Activated B cell treated with CpG ODN at 0.5 μM for 24 hours (primary cell): ENCODE measurements around the gene AKNA. TPM values are rescaled to one million over a fixed set of nuclear protein-coding genes. Genes with fewer than 3 reads are reported as not detected.

Experiments
- ATAC-seq: fragments of 200-7000 bp; cut with Tn5 transposase; one replicate; pipeline ENCODE4 v1.10.0; 2021; ENCODE audit warnings: low read depth, mild to moderate bottlenecking, moderate library complexity
- CTCF ChIA-PET: fragments of 350-600 bp; sonication (Branson Sonifier 250); formaldehyde crosslinking; loops from one replicate; lab custom pipeline; 2021; ENCODE audit warnings: antibody characterized with exemption; lab: Charles Lee
- POLR2A ChIA-PET: fragments of 350-600 bp; sonication (Branson Sonifier 250); formaldehyde crosslinking; loops from one replicate; lab custom pipeline; 2021; ENCODE audit warnings: antibody characterized with exemption; lab: Charles Lee
- DNase-seq: peaks from one replicate; pipeline ENCODE4 v3.0.0; 2022
- H3K27ac Mint-ChIP-seq: one replicate; pipeline ENCODE4 v1.8.0; 2020; ENCODE audit warnings: mixed read lengths
- H3K27me3 Mint-ChIP-seq: one replicate; pipeline ENCODE4 v1.8.0; 2021; ENCODE audit warnings: mixed read lengths
- H3K36me3 Mint-ChIP-seq: one replicate; pipeline ENCODE4 v1.8.0; 2021; ENCODE audit warnings: low read depth, mixed read lengths
- H3K4me1 Mint-ChIP-seq: one replicate; pipeline ENCODE4 v1.8.0; 2021; ENCODE audit warnings: mixed read lengths
- H3K4me3 Mint-ChIP-seq: one replicate; pipeline ENCODE4 v1.8.0; 2020; ENCODE audit warnings: mild to moderate bottlenecking, mixed read lengths
- H3K9me3 Mint-ChIP-seq: one replicate; pipeline ENCODE4 v1.8.0; 2020; ENCODE audit warnings: mixed read lengths
- intact Hi-C: fragments of 100-400 bp; cut with micrococcal nuclease; formaldehyde crosslinking; loops from one replicate; pipeline ENCODE4 v1.15.1; 2024
- total RNA-seq: library from RNA; stranded (reverse); gene quantifications from 2 replicates; pipeline ENCODE4 v1.2.3, GENCODE V29; 2022
- TF ChIP-seq, protein P1 (sequence below): fragments of 200-600 bp; IDR thresholded peaks from one replicate; pipeline ENCODE4 v1.8.0; 2022; ENCODE audit warnings: antibody characterized with exemption, mild to moderate bottlenecking

Gene AKNA
- total RNA-seq, 1 donor from 2014 or later: 322 TPM

DNA sequence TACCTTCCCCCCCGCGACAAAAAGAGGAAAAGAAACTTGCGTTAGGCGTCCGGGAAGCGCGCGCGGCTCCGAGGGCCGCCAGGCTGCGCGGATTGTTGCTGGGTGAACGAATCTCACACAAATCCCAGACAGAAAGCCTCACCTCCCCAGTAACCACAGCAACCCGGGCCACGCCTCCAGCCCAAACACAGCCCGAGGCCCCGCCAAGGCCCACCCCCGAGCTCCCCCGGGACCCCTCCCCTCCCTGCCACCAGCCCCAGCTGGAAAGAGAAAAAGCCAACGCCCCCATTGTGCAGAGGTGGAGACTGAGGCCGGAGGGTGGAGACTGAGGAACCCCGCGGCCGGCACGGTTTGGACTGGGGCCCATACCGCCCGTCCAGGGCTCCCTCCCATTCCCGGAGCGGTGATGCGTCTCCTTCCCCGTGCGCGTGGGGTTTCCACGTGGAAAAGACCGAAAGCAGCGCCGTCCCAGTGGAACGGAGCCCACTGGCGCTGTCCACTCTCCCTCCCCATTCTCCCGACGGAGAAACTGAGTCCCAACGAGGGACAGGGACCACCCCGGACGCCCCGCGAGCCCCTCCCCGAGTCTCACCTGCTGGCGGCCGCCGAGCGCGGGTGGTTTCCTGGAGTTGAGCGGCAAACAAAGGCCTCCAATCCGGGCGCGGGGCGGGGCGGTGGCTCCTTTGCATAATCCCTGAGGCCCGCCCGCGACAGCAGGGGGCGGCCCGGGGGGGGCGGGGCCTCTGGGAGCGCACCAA lies 10.2 kb upstream of the AKNA start:
- H3K4me3 Mint-ChIP-seq: peak overlapping the region; percentile 89
- no peaks in the 10 kb centered on the region for H3K9me3 Mint-ChIP-seq
- ChIA-PET POLR2A (interaction anchor here (0.6 to 23.4 kb wide), 23 partner anchors 9 to 816 kb away, joined by 3 to 913 read pairs (median 4); partner anchors contain the start of genes AKNA, ATP6V1G1, TMEM268 and TNFSF15), CTCF (interaction anchor here (0.9 to 2.0 kb wide), 6 partner anchors 12 to 256 kb away, joined by 3 to 11 read pairs (median 4); no protein-coding TSS in a partner anchor)
- intact Hi-C loops: loop anchor here (1.0 to 10.0 kb wide), 10 partner anchors 13 to 497 kb away; partner anchors contain the start of gene ATP6V1G1
- ATAC-seq (peak; percentile 78), DNase-seq (peak; percentile 96)
- no peaks in the 10 kb centered on the region for H3K27me3 Mint-ChIP-seq
- H3K36me3 Mint-ChIP-seq: peaks cover 40% of the 10 kb centered on the region
- TF ChIP-seq, protein P1, sequence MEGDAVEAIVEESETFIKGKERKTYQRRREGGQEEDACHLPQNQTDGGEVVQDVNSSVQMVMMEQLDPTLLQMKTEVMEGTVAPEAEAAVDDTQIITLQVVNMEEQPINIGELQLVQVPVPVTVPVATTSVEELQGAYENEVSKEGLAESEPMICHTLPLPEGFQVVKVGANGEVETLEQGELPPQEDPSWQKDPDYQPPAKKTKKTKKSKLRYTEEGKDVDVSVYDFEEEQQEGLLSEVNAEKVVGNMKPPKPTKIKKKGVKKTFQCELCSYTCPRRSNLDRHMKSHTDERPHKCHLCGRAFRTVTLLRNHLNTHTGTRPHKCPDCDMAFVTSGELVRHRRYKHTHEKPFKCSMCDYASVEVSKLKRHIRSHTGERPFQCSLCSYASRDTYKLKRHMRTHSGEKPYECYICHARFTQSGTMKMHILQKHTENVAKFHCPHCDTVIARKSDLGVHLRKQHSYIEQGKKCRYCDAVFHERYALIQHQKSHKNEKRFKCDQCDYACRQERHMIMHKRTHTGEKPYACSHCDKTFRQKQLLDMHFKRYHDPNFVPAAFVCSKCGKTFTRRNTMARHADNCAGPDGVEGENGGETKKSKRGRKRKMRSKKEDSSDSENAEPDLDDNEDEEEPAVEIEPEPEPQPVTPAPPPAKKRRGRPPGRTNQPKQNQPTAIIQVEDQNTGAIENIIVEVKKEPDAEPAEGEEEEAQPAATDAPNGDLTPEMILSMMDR: no peak
- peaks cover 49% of the 10 kb centered on the region for H3K4me1 Mint-ChIP-seq
- H3K27ac Mint-ChIP-seq: peak overlapping the region; percentile 94

DNA sequence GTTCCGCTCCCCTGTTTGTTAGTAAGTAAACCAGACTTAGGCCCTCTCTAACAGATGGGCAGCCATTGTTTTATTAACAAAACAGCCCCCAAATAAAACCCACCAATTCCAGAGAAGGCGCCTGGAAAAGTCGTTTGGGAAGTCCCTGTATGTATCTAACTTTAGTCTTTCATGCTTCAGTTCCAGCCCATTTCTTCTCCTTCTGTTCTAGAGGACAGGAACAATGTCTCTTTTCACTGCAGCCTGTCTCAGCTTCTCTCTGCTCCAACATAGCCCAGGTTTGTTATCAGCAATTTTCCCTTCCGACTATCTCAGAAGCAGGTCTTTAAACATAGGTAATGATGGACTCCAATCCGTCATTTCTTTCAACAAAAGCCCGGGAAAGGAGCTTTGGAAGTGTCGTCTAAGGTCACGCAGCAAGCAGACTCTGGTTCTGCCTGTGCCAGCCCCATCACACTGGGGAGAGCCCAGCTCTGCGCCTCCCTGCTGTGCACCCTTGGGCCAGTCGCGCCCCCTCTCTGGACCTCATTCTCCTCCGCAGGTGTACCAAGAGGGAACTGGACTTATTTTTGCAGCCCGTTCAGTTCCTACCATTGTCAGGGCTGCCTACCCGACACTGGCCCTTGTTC lies 9.6 kb upstream of the AKNA start:
- H3K4me3 Mint-ChIP-seq: peak overlapping the region; percentile 89
- peaks cover 56% of the 10 kb centered on the region for H3K4me1 Mint-ChIP-seq
- no peaks in the 10 kb centered on the region for H3K27me3 Mint-ChIP-seq
- ChIA-PET POLR2A (interaction anchor here (0.6 to 23.4 kb wide), 21 partner anchors 9 to 815 kb away, joined by 3 to 913 read pairs (median 4); partner anchors contain the start of genes AKNA, ATP6V1G1, TMEM268 and TNFSF15), CTCF (interaction anchor here (0.9 to 2.0 kb wide), 7 partner anchors 9 to 257 kb away, joined by 3 to 11 read pairs (median 5); partner anchors contain the start of gene AKNA)
- TF ChIP-seq, protein P1: no peak
- no peak for ATAC-seq
- H3K27ac Mint-ChIP-seq: peak overlapping the region; percentile 94
- intact Hi-C loops: loop anchor here (1.0 to 10.0 kb wide), 4 partner anchors 12 to 497 kb away; no protein-coding TSS in a partner anchor
- no peaks in the 10 kb centered on the region for H3K9me3 Mint-ChIP-seq
- no peak for DNase-seq
- peaks cover 46% of the 10 kb centered on the region for H3K36me3 Mint-ChIP-seq

DNA sequence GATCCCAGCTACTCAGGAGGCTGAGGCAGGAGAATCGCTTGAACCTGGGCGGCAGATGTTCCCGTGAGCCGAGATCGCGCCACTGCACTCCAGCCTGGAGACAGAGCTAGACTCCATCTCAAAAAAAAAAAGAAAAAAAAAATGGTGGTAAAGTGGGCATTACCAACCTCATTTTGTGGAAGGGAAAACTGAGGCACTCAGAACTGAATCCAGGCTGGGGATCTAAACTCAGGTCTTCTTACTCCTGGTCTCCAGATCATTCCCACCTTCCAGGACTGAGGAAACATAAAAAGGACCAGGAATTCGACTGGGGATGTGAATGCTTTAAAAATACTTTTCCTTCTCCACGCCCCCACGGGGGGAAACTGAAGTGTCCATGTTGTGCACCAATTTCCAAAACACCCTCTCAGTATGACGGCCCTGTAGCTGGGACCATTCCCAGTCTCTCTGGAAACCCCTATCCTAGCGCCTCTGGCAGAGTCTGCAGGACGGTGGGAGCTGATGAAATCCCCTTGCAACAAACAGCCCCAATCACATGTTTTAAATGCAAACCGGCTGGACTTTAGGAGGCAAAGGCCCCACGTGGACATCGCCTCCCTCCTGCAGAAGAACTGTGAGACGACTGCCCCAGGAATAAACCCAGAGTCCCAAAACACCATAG lies 8.9 kb upstream of the AKNA start:
- Mint-ChIP-seq H3K27me3 (no peaks in the 10 kb centered on the region), H3K36me3 (peaks cover 51% of the 10 kb centered on the region), H3K4me1 (peaks cover 62% of the 10 kb centered on the region), H3K4me3 (peak overlapping the region; percentile 89), H3K27ac (peak overlapping the region; percentile 94), H3K9me3 (no peaks in the 10 kb centered on the region)
- TF ChIP-seq, protein P1: no peak
- no peak for ATAC-seq
- ChIA-PET POLR2A (interaction anchor here (0.6 to 23.4 kb wide), 13 partner anchors 12 to 815 kb away, joined by 3 to 913 read pairs (median 4); partner anchors contain the start of gene AKNA), CTCF (interaction anchor here (1.1 to 2.0 kb wide), 5 partner anchors 9 to 58 kb away, joined by 4 to 11 read pairs (median 6); partner anchors contain the start of gene AKNA)
- intact Hi-C loops: loop anchor here (1.0 to 10.0 kb wide), 4 partner anchors 11 to 498 kb away; no protein-coding TSS in a partner anchor
- DNase-seq: no peak

DNA sequence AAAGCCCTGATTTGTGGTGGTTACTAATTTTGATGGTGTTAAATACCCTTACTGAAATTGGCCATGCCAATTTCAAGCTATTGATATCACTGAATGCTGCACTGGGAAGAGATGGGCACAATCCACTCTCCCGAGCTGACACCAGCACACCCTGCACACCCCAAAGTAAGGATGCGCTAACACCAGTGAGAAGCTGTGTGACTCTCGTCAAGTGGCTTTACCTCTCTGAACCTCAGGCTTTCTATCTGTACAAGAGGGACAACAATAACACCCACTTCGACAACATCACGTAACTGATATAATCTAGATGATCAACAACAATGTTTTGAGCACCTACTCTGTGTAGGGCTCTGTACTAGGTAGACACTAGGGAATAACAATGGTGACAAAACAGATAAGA lies 8.0 kb upstream of the AKNA start:
- DNase-seq (no peak), ATAC-seq (no peak)
- peak overlapping the region; percentile 46 for H3K4me3 Mint-ChIP-seq
- H3K9me3 Mint-ChIP-seq: no peaks in the 10 kb centered on the region
- peak overlapping the region; percentile 94 for H3K27ac Mint-ChIP-seq
- no peaks in the 10 kb centered on the region for H3K27me3 Mint-ChIP-seq
- peaks cover 57% of the 10 kb centered on the region for H3K36me3 Mint-ChIP-seq
- TF ChIP-seq, protein P1: no peak
- intact Hi-C loops: loop anchor here (10.0 kb wide), 1 partner anchor 499 kb away; no protein-coding TSS in a partner anchor
- peaks cover 71% of the 10 kb centered on the region for H3K4me1 Mint-ChIP-seq
- CTCF ChIA-PET: interaction anchor here (0.8 to 2.6 kb wide), 4 partner anchors 8 to 57 kb away, joined by 3 to 10 read pairs (median 6); partner anchors contain the start of gene AKNA
- POLR2A ChIA-PET: interaction anchor here (0.6 to 23.4 kb wide), 8 partner anchors 10 to 261 kb away, joined by 3 to 913 read pairs (median 6); partner anchors contain the start of gene AKNA
